Immature natural killer cell (primary cell): ENCODE data around the gene ANKRD44. TPM values are rescaled to one million over a fixed set of nuclear protein-coding genes. Genes with fewer than 3 reads are reported as not detected.

Experiments used
- DNase-seq, 3 donors: peaks; one replicate each; pipeline ENCODE4 v3.0.0; 2022; ENCODE audit warnings: mixed read lengths in 1 of 3
- H3K27ac Mint-ChIP-seq, 6 donors: one replicate each; pipeline ENCODE4 v1.8.0; 2020; ENCODE audit warnings: mixed read lengths in 6 of 6, mild to moderate bottlenecking in 5 of 6, inconsistent platforms in 4 of 6, moderate library complexity in 3 of 6
- H3K27me3 Mint-ChIP-seq, 3 donors: one replicate each; pipeline ENCODE4 v1.8.0; 2020 to 2021; ENCODE audit warnings: low read depth in 3 of 3, mild to moderate bottlenecking in 3 of 3, mixed read lengths in 3 of 3, moderate library complexity in 3 of 3, inconsistent platforms in 1 of 3
- H3K36me3 Mint-ChIP-seq, 3 donors: one replicate each; pipeline ENCODE4 v1.8.0; 2020; ENCODE audit warnings: mixed read lengths in 3 of 3, inconsistent platforms in 2 of 3, mild to moderate bottlenecking in 2 of 3
- H3K4me1 Mint-ChIP-seq, 2 donors: one replicate each; pipeline ENCODE4 v1.8.0; 2020; ENCODE audit warnings: inconsistent platforms in 2 of 2, mild to moderate bottlenecking in 2 of 2, mixed read lengths in 2 of 2, moderate library complexity in 1 of 2
- H3K4me3 Mint-ChIP-seq, 5 donors: one replicate each; pipeline ENCODE4 v1.8.0; 2020; ENCODE audit warnings: mild to moderate bottlenecking in 5 of 5, mixed read lengths in 5 of 5, inconsistent platforms in 3 of 5, moderate library complexity in 3 of 5
- H3K9me3 Mint-ChIP-seq, 6 donors: one replicate each; pipeline ENCODE4 v1.8.0; 2020; ENCODE audit warnings: mild to moderate bottlenecking in 6 of 6, mixed read lengths in 6 of 6, inconsistent platforms in 4 of 6, moderate library complexity in 3 of 6
- polyA plus RNA-seq, 3 donors: library from polyadenylated mRNA; unstranded; fragments of 300-500 nt; fragmentation: Illumina TruSeq; gene quantifications; one replicate each; pipeline ENCODE4 v1.2.3, GENCODE V29; 2021

The ANKRD44 gene
- polyA plus RNA-seq, 3 donors from 2014 or later = 58.0 to 125 (median 65.6) TPM

GRCh38 chr2:197339016-197339415 lies 28.4 kb upstream of the ANKRD44 start:
- Mint-ChIP-seq H3K27ac (peak overlapping the region in 1 of 6 donors; percentile 14), H3K4me3 (no peak overlapping the region), H3K4me1 (no peaks in the 10 kb centered on the region), H3K9me3 (no peaks in the 10 kb centered on the region), H3K36me3 (peaks cover 0 to 4% (median 0%) of the 10 kb centered on the region in 3 donors), H3K27me3 (peaks cover 0 to 3% (median 2%) of the 10 kb centered on the region in 3 donors)
- DNase-seq = no peak

- Mint-ChIP-seq H3K27me3 (peaks cover 0 to 3% (median 3%) of the 10 kb centered on the region in 3 donors), H3K27ac (no peak overlapping the region), H3K36me3 (no peaks in the 10 kb centered on the region), H3K4me1 (peaks cover 8 to 13% of the 10 kb centered on the region in 2 donors), H3K9me3 (no peaks in the 10 kb centered on the region), H3K4me3 (no peak overlapping the region)
- no peak for DNase-seq
These were observed 22.1 kb upstream of the ANKRD44 start for GRCh38 chr2:197332641-197333040.

GRCh38 chr2:197328461-197328860 lies 17.9 kb upstream of the ANKRD44 start:
- Mint-ChIP-seq H3K27ac (no peak overlapping the region), H3K27me3 (peaks cover 0 to 3% (median 0%) of the 10 kb centered on the region in 3 donors), H3K4me1 (peaks cover 24 to 34% of the 10 kb centered on the region in 2 donors), H3K9me3 (no peaks in the 10 kb centered on the region), H3K36me3 (no peaks in the 10 kb centered on the region), H3K4me3 (no peak overlapping the region)
- DNase-seq = no peak

GRCh38 chr2:197327472-197328098 lies 17.0 kb upstream of the ANKRD44 start:
- Mint-ChIP-seq H3K36me3 (peaks cover 0 to 6% (median 0%) of the 10 kb centered on the region in 3 donors), H3K4me3 (no peak overlapping the region), H3K27me3 (peaks cover 0 to 3% (median 0%) of the 10 kb centered on the region in 3 donors), H3K9me3 (no peaks in the 10 kb centered on the region), H3K27ac (no peak overlapping the region), H3K4me1 (peaks cover 33 to 42% of the 10 kb centered on the region in 2 donors)
- DNase-seq = no peak

- peaks cover 34 to 45% of the 10 kb centered on the region in 2 donors for H3K4me1 Mint-ChIP-seq
- no peak for DNase-seq
- H3K36me3 Mint-ChIP-seq = peaks cover 0 to 6% (median 0%) of the 10 kb centered on the region in 3 donors
- peaks cover 0 to 3% (median 0%) of the 10 kb centered on the region in 3 donors for H3K27me3 Mint-ChIP-seq
- no peak overlapping the region for H3K4me3 Mint-ChIP-seq
- H3K27ac Mint-ChIP-seq = no peak overlapping the region
- H3K9me3 Mint-ChIP-seq = no peaks in the 10 kb centered on the region
These were observed 16.5 kb upstream of the ANKRD44 start for GRCh38 chr2:197327073-197327471.

- peak overlapping the region in 2 of 5 donors; percentile 16 to 40 for H3K4me3 Mint-ChIP-seq
- peak overlapping the region in 2 of 6 donors; percentile 16 to 22 for H3K27ac Mint-ChIP-seq
- no peaks in the 10 kb centered on the region for H3K27me3 Mint-ChIP-seq
- H3K4me1 Mint-ChIP-seq = peaks cover 34 to 45% of the 10 kb centered on the region in 2 donors
- no peak for DNase-seq
- H3K9me3 Mint-ChIP-seq = no peaks in the 10 kb centered on the region
- H3K36me3 Mint-ChIP-seq = peaks cover 0 to 6% (median 0%) of the 10 kb centered on the region in 3 donors
These were observed 14.2 kb upstream of the ANKRD44 start for GRCh38 chr2:197324801-197325200.

GRCh38 chr2:197322724-197323720 lies 12.4 kb upstream of the ANKRD44 start:
- Mint-ChIP-seq H3K36me3 (peaks cover 0 to 6% (median 0%) of the 10 kb centered on the region in 3 donors), H3K9me3 (no peaks in the 10 kb centered on the region), H3K27me3 (peaks cover 0 to 2% (median 0%) of the 10 kb centered on the region in 3 donors), H3K27ac (peak overlapping the region; percentile 2 to 83 (median 40)), H3K4me3 (peak overlapping the region; percentile 10 to 65 (median 52)), H3K4me1 (peaks cover 29 to 36% of the 10 kb centered on the region in 2 donors)
- no peak for DNase-seq

- Mint-ChIP-seq H3K9me3 (no peaks in the 10 kb centered on the region), H3K4me3 (no peak overlapping the region), H3K27me3 (peaks cover 0 to 2% (median 2%) of the 10 kb centered on the region in 3 donors), H3K36me3 (peaks cover 0 to 6% (median 0%) of the 10 kb centered on the region in 3 donors), H3K4me1 (peaks cover 21 to 27% of the 10 kb centered on the region in 2 donors), H3K27ac (no peak overlapping the region)
- no peak for DNase-seq
These were observed 11.6 kb upstream of the ANKRD44 start for GRCh38 chr2:197322143-197322542.

- peaks cover 10 to 14% of the 10 kb centered on the region in 2 donors for H3K4me1 Mint-ChIP-seq
- DNase-seq = no peak
- no peak overlapping the region for H3K27ac Mint-ChIP-seq
- H3K4me3 Mint-ChIP-seq = no peak overlapping the region
- no peaks in the 10 kb centered on the region for H3K9me3 Mint-ChIP-seq
- peaks cover 3 to 10% (median 4%) of the 10 kb centered on the region in 3 donors for H3K27me3 Mint-ChIP-seq
- H3K36me3 Mint-ChIP-seq = no peaks in the 10 kb centered on the region
These were observed 4.8 kb upstream of the ANKRD44 start for GRCh38 chr2:197315371-197315770.

GRCh38 chr2:197312186-197312585 lies 1.6 kb upstream of the ANKRD44 start:
- no peak for DNase-seq
- H3K27ac Mint-ChIP-seq = peak overlapping the region in 4 of 6 donors; percentile 5 to 77 (median 8)
- H3K36me3 Mint-ChIP-seq = no peaks in the 10 kb centered on the region
- H3K4me1 Mint-ChIP-seq = peaks cover 31 to 37% of the 10 kb centered on the region in 2 donors
- H3K27me3 Mint-ChIP-seq = peaks cover 5 to 20% (median 15%) of the 10 kb centered on the region in 3 donors
- H3K4me3 Mint-ChIP-seq = peak overlapping the region in 2 of 5 donors; percentile 23 to 82
- H3K9me3 Mint-ChIP-seq = no peaks in the 10 kb centered on the region

- Mint-ChIP-seq H3K9me3 (no peaks in the 10 kb centered on the region), H3K4me3 (peak overlapping the region; percentile 66 to 82 (median 77)), H3K27ac (peak overlapping the region; percentile 77 to 87 (median 86)), H3K4me1 (peaks cover 37 to 44% of the 10 kb centered on the region in 2 donors), H3K36me3 (no peaks in the 10 kb centered on the region), H3K27me3 (peaks cover 5 to 20% (median 15%) of the 10 kb centered on the region in 3 donors)
- DNase-seq = no peak
These were observed 947 bp upstream of the ANKRD44 start for GRCh38 chr2:197311421-197312033.

GRCh38 chr2:197310987-197311420 lies 424 bp upstream of the ANKRD44 start:
- Mint-ChIP-seq H3K36me3 (no peaks in the 10 kb centered on the region), H3K4me1 (peaks cover 42 to 49% of the 10 kb centered on the region in 2 donors), H3K9me3 (no peaks in the 10 kb centered on the region), H3K27ac (peak overlapping the region; percentile 77 to 87 (median 86)), H3K4me3 (peak overlapping the region; percentile 66 to 82 (median 77)), H3K27me3 (peaks cover 5 to 20% (median 15%) of the 10 kb centered on the region in 3 donors)
- no peak for DNase-seq

GRCh38 chr2:197309691-197310231 lies 819 bp downstream of the ANKRD44 start:
- Mint-ChIP-seq H3K27ac (peak overlapping the region; percentile 87 to 98 (median 98)), H3K36me3 (no peaks in the 10 kb centered on the region), H3K27me3 (peaks cover 5 to 20% (median 15%) of the 10 kb centered on the region in 3 donors), H3K4me1 (peaks cover 52 to 58% of the 10 kb centered on the region in 2 donors), H3K9me3 (no peaks in the 10 kb centered on the region), H3K4me3 (peak overlapping the region; percentile 91 to 97 (median 95))
- DNase-seq = peak in 2 of 3 donors; percentile 55 to 56
